Ovary (tissue), 3 donors: ENCODE results near the gene ME3.

Experiments
- EP300 ChIP-seq: sonication (generic); formaldehyde crosslinking; IDR thresholded peaks from one replicate; pipeline ENCODE4 v1.6.1; 2017; ENCODE audit warnings: antibody characterized with exemption
- POLR2A ChIP-seq: fragments of 450-650 bp; IDR thresholded peaks from one replicate; pipeline ENCODE4 v1.6.1; 2017; ENCODE audit warnings: antibody characterized with exemption, mild to moderate bottlenecking, moderate library complexity
- TF ChIP-seq, protein P1 (sequence below), 3 donors: fragments of 450-650 bp in 2 of 3; fragments of 200-600 bp in 1 of 3; IDR thresholded peaks; one replicate each; pipeline versions ENCODE4 v1.5.1 to v1.8.0; 2016 to 2022; ENCODE audit warnings: antibody characterized with exemption in 3 of 3, mild to moderate bottlenecking in 1 of 3
- donor health status: DM: no; HTN: no; CAD: no.

DNA sequence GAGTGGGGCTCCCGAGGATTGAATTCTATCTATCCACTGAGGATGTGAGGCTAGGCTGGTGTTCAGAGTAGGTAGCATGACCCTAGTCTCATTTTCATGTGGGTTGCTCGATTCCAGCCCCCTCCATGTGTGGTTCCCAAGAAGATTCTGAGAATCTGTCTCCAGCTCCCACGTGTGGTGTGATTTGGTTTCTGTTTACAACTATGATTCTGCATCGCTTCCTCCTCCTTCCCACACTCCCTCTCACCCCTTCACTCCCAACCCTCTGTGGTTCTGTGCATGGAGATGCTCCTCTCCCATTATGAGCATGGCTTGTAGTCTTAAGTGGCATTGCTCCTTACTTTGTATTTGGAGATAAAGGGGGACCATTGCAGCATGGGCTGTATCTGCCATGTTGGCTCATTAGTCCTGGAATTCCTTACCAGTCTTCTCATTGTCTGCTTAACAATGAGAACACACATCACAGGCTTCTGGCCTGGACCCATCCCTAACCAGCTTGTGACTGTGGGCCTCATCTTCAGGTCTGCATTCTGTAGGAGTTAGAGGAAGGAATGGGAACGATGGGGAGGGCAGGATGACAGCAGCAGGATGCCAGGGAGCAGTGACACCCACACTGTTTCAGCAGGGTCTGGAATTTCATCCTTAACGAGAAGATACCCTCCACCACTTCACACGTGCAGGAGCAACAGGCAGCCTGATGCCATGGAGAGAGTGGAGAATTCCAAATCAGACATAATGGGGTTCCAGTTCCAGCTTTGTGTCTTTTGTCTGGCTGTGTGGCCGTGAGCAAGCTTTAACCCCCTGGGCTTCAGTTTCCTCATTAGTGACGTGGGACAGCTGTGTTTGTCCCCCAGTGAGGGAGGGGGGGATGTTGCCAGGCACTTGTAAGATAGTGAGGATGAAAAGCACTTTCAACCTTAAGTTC is 211.7 kb downstream of the ME3 start:
- TF ChIP-seq, protein P1, sequence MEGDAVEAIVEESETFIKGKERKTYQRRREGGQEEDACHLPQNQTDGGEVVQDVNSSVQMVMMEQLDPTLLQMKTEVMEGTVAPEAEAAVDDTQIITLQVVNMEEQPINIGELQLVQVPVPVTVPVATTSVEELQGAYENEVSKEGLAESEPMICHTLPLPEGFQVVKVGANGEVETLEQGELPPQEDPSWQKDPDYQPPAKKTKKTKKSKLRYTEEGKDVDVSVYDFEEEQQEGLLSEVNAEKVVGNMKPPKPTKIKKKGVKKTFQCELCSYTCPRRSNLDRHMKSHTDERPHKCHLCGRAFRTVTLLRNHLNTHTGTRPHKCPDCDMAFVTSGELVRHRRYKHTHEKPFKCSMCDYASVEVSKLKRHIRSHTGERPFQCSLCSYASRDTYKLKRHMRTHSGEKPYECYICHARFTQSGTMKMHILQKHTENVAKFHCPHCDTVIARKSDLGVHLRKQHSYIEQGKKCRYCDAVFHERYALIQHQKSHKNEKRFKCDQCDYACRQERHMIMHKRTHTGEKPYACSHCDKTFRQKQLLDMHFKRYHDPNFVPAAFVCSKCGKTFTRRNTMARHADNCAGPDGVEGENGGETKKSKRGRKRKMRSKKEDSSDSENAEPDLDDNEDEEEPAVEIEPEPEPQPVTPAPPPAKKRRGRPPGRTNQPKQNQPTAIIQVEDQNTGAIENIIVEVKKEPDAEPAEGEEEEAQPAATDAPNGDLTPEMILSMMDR (IDR thresholded peaks at IDR 0.05), result no peak
- TF ChIP-seq EP300 (no peak), POLR2A (no peak)
